Liver (tissue), 9 donors: ENCODE measurements around the gene GALNTL6. TPM values are rescaled to one million over a fixed set of nuclear protein-coding genes. Genes with fewer than 3 reads are reported as not detected.

ENCODE experiments used
- DNase-seq: peaks from one replicate; pipeline ENCODE4 v3.0.0-alpha.2; 2017; ENCODE audit warnings: low spot score
- H3K27ac ChIP-seq, 2 donors: one replicate each; pipeline ENCODE4 v1.7.0; 2013; ENCODE audit warnings: inconsistent platforms in 2 of 2, low read length in 2 of 2, control low read depth in 1 of 2, low read depth in 1 of 2, mild to moderate bottlenecking in 1 of 2
- H3K27me3 ChIP-seq, 4 donors: one replicate each; pipeline versions ENCODE4 v1.6.1 to v1.7.0; 2013; ENCODE audit warnings: low read length in 3 of 4, inconsistent platforms in 1 of 4, mild to moderate bottlenecking in 1 of 4, moderate library complexity in 1 of 4; ENCODE audit not compliant: control insufficient read depth in 4 of 4, insufficient read depth in 4 of 4
- H3K36me3 ChIP-seq, 4 donors: one replicate each; pipeline versions ENCODE4 v1.6.1 to v1.7.0; 2013; ENCODE audit warnings: low read length in 3 of 4, mild to moderate bottlenecking in 3 of 4, low read depth in 1 of 4, moderate library complexity in 1 of 4; ENCODE audit not compliant: control insufficient read depth in 4 of 4, insufficient read depth in 3 of 4
- H3K4me1 ChIP-seq, 4 donors: one replicate each; pipeline versions ENCODE4 v1.6.1 to v1.7.0; 2013; ENCODE audit warnings: low read length in 3 of 4, mild to moderate bottlenecking in 3 of 4, moderate library complexity in 1 of 4; ENCODE audit not compliant: control insufficient read depth in 4 of 4, insufficient read depth in 4 of 4
- H3K4me3 ChIP-seq, 3 donors: one replicate each; pipeline versions ENCODE4 v1.6.1 to v1.7.0; 2013; ENCODE audit warnings: low read length in 3 of 3, control low read depth in 1 of 3, low read depth in 1 of 3, mild to moderate bottlenecking in 1 of 3
- H3K9ac ChIP-seq, 2 donors: one replicate each; pipeline ENCODE4 v1.7.0; 2013; ENCODE audit warnings: low read length in 2 of 2, mild to moderate bottlenecking in 2 of 2, moderate library complexity in 2 of 2, control low read depth in 1 of 2, low read depth in 1 of 2
- H3K9me3 ChIP-seq, 4 donors: one replicate each; pipeline versions ENCODE4 v1.6.1 to v1.7.0; 2013; ENCODE audit warnings: low read length in 3 of 4; ENCODE audit not compliant: control insufficient read depth in 4 of 4
- EGR1 ChIP-seq, 2 donors: IDR thresholded peaks; 2 replicates each; pipeline ENCODE4 v1.6.1; 2016 to 2018; ENCODE audit warnings: antibody characterized with exemption in 2 of 2, low read depth in 2 of 2
- FOXA1 ChIP-seq: IDR thresholded peaks from 2 replicates; pipeline ENCODE4 v1.6.1; 2016; ENCODE audit warnings: antibody characterized with exemption
- FOXA2 ChIP-seq: IDR thresholded peaks from 2 replicates; pipeline ENCODE4 v1.6.1; 2016; ENCODE audit warnings: antibody characterized with exemption
- GABPA ChIP-seq, 2 donors: IDR thresholded peaks in 1 of 2; conservative IDR thresholded peaks in 1 of 2; 2 replicates each; pipeline ENCODE4 v1.6.1; 2016; ENCODE audit warnings: antibody characterized with exemption in 2 of 2, mild to moderate bottlenecking in 1 of 2, moderate library complexity in 1 of 2
- HNF4A ChIP-seq, 2 donors: conservative IDR thresholded peaks; 2 replicates each; pipeline ENCODE4 v1.6.1; 2016; ENCODE audit warnings: antibody characterized with exemption in 2 of 2, mild to moderate bottlenecking in 2 of 2
- HNF4G ChIP-seq: IDR thresholded peaks from 2 replicates; pipeline ENCODE4 v1.6.1; 2016; ENCODE audit warnings: antibody characterized with exemption
- MAX ChIP-seq: IDR thresholded peaks from 2 replicates; pipeline ENCODE4 v1.6.1; 2016; ENCODE audit warnings: antibody characterized with exemption
- NR2F2 ChIP-seq: IDR thresholded peaks from 2 replicates; pipeline ENCODE4 v1.6.1; 2016; ENCODE audit warnings: antibody characterized with exemption
- RAD21 ChIP-seq, 2 donors: IDR thresholded peaks; 2 replicates each; pipeline ENCODE4 v1.6.1; 2016; ENCODE audit warnings: antibody characterized with exemption in 2 of 2, mild to moderate bottlenecking in 2 of 2
- REST ChIP-seq: IDR thresholded peaks from 2 replicates; pipeline ENCODE4 v1.6.1; 2016; ENCODE audit warnings: antibody characterized with exemption, mild to moderate bottlenecking
- RXRA ChIP-seq, 2 donors: IDR thresholded peaks; 2 replicates each; pipeline ENCODE4 v1.6.1; 2017 to 2018; ENCODE audit warnings: antibody characterized with exemption in 2 of 2, mild to moderate bottlenecking in 1 of 2
- SP1 ChIP-seq: IDR thresholded peaks from 2 replicates; pipeline ENCODE4 v1.6.1; 2018; ENCODE audit warnings: antibody characterized with exemption, mild to moderate bottlenecking
- TAF1 ChIP-seq: conservative IDR thresholded peaks from 2 replicates; pipeline ENCODE4 v1.6.1; 2016; ENCODE audit warnings: antibody characterized with exemption, mild to moderate bottlenecking
- YY1 ChIP-seq: IDR thresholded peaks from 2 replicates; pipeline ENCODE4 v1.6.1; 2016; ENCODE audit warnings: antibody characterized with exemption, mild to moderate bottlenecking
- WGBS: extraction: QIAGEN DNeasy Blood & Tissue Kit; methylation state at CpG from one replicate; pipeline ENCODE4 v1.1.7; 2013; 5-methylcytosine and 5-hydroxymethylcytosine counted together
- polyA plus RNA-seq, 2 donors: library from polyadenylated mRNA; stranded (reverse) in 1 of 2; unstranded in 1 of 2; fragments of 200-250 nt in 1 of 2; fragments of >200 nt in 1 of 2; fragmentation: Nextera tagmentation in 1 of 2; extraction: Ambion mirVana in 1 of 2; gene quantifications; one replicate each; pipeline versions ENCODE4 v1.2.1 to v1.2.3, GENCODE V29; 2013 to 2015
- total RNA-seq, 2 donors: library from RNA; depleted of rRNA; stranded (reverse); fragments of >200 nt; gene quantifications; one replicate each; pipeline ENCODE4 v1.2.3, GENCODE V29; 2014
- TF ChIP-seq, protein P1 (sequence below): fragments of 150-350 bp; IDR thresholded peaks from 2 replicates; pipeline ENCODE4 v1.5.1; 2017; ENCODE audit warnings: improper control_type of control experiment, low read depth, low read length; ENCODE audit not compliant: missing input control
- TF ChIP-seq, protein P2 (sequence below): IDR thresholded peaks from 2 replicates; pipeline ENCODE4 v1.6.1; 2016; ENCODE audit warnings: antibody characterized with exemption
- TF ChIP-seq, protein P3 (sequence below): IDR thresholded peaks from 2 replicates; pipeline ENCODE4 v1.6.1; 2016; ENCODE audit warnings: antibody characterized with exemption
- donor health status: healthy.
- donor health status: healthy.
- donor health status: healthy.
- donor health status: healthy.
- donor health status: healthy.

Gene GALNTL6
- total and polyA plus RNA-seq, 4 donors: 0.06 to 0.08 TPM; not detected in 2

- H3K27me3 ChIP-seq: no peaks in the 10 kb centered on the region
- TF ChIP-seq, protein P1, sequence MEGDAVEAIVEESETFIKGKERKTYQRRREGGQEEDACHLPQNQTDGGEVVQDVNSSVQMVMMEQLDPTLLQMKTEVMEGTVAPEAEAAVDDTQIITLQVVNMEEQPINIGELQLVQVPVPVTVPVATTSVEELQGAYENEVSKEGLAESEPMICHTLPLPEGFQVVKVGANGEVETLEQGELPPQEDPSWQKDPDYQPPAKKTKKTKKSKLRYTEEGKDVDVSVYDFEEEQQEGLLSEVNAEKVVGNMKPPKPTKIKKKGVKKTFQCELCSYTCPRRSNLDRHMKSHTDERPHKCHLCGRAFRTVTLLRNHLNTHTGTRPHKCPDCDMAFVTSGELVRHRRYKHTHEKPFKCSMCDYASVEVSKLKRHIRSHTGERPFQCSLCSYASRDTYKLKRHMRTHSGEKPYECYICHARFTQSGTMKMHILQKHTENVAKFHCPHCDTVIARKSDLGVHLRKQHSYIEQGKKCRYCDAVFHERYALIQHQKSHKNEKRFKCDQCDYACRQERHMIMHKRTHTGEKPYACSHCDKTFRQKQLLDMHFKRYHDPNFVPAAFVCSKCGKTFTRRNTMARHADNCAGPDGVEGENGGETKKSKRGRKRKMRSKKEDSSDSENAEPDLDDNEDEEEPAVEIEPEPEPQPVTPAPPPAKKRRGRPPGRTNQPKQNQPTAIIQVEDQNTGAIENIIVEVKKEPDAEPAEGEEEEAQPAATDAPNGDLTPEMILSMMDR: no peak
- TF ChIP-seq HNF4G (no peak), RAD21 (IDR thresholded peaks at IDR 0.05) (no peak), GABPA (IDR thresholded peaks at IDR 0.05 in 1 of 2, conservative IDR thresholded peaks at IDR 0.05 in 1 of 2) (no peak), FOXA2 (no peak), FOXA1 (no peak), HNF4A (conservative IDR thresholded peaks at IDR 0.05) (no peak), SP1 (no peak), REST (no peak), NR2F2 (no peak), RXRA (IDR thresholded peaks at IDR 0.05) (no peak), YY1 (no peak), TAF1 (no peak), EGR1 (IDR thresholded peaks at IDR 0.05; ENCODE audit: low read depth in 2 of 2) (no peak)
- TF ChIP-seq, protein P2, sequence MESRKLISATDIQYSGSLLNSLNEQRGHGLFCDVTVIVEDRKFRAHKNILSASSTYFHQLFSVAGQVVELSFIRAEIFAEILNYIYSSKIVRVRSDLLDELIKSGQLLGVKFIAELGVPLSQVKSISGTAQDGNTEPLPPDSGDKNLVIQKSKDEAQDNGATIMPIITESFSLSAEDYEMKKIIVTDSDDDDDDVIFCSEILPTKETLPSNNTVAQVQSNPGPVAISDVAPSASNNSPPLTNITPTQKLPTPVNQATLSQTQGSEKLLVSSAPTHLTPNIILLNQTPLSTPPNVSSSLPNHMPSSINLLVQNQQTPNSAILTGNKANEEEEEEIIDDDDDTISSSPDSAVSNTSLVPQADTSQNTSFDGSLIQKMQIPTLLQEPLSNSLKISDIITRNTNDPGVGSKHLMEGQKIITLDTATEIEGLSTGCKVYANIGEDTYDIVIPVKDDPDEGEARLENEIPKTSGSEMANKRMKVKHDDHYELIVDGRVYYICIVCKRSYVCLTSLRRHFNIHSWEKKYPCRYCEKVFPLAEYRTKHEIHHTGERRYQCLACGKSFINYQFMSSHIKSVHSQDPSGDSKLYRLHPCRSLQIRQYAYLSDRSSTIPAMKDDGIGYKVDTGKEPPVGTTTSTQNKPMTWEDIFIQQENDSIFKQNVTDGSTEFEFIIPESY: no peak
- TF ChIP-seq, protein P3, sequence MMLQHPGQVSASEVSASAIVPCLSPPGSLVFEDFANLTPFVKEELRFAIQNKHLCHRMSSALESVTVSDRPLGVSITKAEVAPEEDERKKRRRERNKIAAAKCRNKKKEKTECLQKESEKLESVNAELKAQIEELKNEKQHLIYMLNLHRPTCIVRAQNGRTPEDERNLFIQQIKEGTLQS: no peak
- H3K9me3 ChIP-seq: no peaks in the 10 kb centered on the region
- no peaks in the 10 kb centered on the region for H3K36me3 ChIP-seq
- WGBS: 88% methylated on average over 1 of the region's 1 CpG
- H3K27ac ChIP-seq: no peak overlapping the region
- H3K4me3 ChIP-seq: no peak overlapping the region
- DNase-seq: no peak
- no peak overlapping the region for H3K9ac ChIP-seq
- no peaks in the 10 kb centered on the region for H3K4me1 ChIP-seq
These were observed 1224.0 kb downstream of the GALNTL6 start for GRCh38 chr4:173037242-173037641.

DNA sequence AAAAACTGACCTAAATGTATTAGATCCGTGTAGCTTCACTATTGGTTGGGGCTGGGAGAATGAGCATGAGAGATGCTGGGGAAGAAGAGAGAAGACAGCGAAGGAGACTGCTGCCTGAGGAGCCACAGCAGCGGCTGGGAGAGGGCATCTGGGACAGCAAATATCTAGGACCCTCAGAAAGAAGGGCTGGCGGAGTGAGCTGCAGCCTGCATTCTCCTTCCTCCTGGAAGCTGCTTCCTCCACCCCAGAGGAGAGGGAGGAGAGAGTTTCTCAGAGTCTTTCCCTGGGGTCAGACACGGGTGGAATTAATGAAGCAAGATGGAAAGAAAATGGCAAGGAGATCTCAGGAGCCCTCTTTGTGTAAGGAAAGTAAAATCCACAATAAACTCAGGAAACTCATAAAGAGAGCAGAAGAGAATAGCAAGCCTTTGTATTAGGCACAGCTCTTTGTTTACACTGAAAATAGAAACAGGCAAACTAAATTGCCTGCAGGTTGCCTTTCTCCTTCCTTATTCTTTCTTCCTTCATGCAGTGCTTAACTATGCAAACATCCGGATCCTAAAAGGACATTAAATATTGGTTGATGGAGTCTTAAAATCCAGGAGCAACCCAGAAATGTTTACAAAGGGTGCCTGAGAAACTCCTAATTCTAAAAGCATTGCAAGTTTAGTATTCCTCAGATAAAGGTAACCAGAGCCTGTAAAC is 1225.1 kb downstream of the GALNTL6 start:
- WGBS: 45% methylated on average over 6 of the region's 6 CpGs
- DNase-seq: no peak
- Histone ChIP-seq H3K4me3 (no peak overlapping the region), H3K4me1 (no peaks in the 10 kb centered on the region), H3K27me3 (no peaks in the 10 kb centered on the region), H3K9me3 (no peaks in the 10 kb centered on the region), H3K36me3 (no peaks in the 10 kb centered on the region), H3K9ac (no peak overlapping the region), H3K27ac (no peak overlapping the region)
- TF ChIP-seq NR2F2 (no peak), SP1 (no peak), GABPA (IDR thresholded peaks at IDR 0.05 in 1 of 2, conservative IDR thresholded peaks at IDR 0.05 in 1 of 2) (no peak), REST (no peak), RXRA (IDR thresholded peaks at IDR 0.05) (no peak), EGR1 (IDR thresholded peaks at IDR 0.05; ENCODE audit: low read depth in 2 of 2) (no peak), RAD21 (IDR thresholded peaks at IDR 0.05) (no peak), HNF4G (no peak), TAF1 (no peak), MAX (no peak), FOXA2 (no peak)
- TF ChIP-seq, protein P3: no peak
